ENCODE measurements around the gene HECTD1.
A peak's percentile ranks its signal among the peaks of the same experiment; 100 is the strongest.

HECTD1 gene

GRCh38 chr14:31230573-31230958 is 23.0 kb upstream of the HECTD1 start:
- DNase-seq, result no peak
- no peaks in the 10 kb centered on the region for H3K36me3 ChIP-seq (ENCODE audit: control insufficient read depth in 1 of 2, insufficient read depth in 2 of 2, low read depth in 1 of 2, low read length in 2 of 2)
- no peak overlapping the region for H2BK12ac ChIP-seq (ENCODE audit: low read length in 2 of 2)
- no peak overlapping the region for H2BK5ac ChIP-seq (ENCODE audit: low read depth, low read length, poor library complexity, severe bottlenecking)
- H3K27me3 ChIP-seq (ENCODE audit: control insufficient read depth in 1 of 2, insufficient read depth in 1 of 2, low read length in 2 of 2), result no peaks in the 10 kb centered on the region
- no peak overlapping the region for H2AK5ac ChIP-seq (ENCODE audit: low read length, severe bottlenecking)
- H3K18ac ChIP-seq (ENCODE audit: low read depth in 1 of 2, low read length in 2 of 2), result no peak overlapping the region
- H2BK15ac ChIP-seq (ENCODE audit: low read depth, poor library complexity, severe bottlenecking), result no peak overlapping the region
- H3K79me1 ChIP-seq (replicated peaks; ENCODE audit: low read length, poor library complexity, severe bottlenecking), result no peaks in the 10 kb centered on the region
- H2BK120ac ChIP-seq (ENCODE audit: low read depth, low read length), result no peak overlapping the region
- no peak overlapping the region for H4K91ac ChIP-seq (ENCODE audit: low read length)
- H3K23ac ChIP-seq (ENCODE audit: low read length in 2 of 2), result no peak overlapping the region
- H3K4me3 ChIP-seq (ENCODE audit: insufficient read depth in 1 of 2, low read depth in 1 of 2, low read length in 2 of 2), result no peak overlapping the region
- no peak overlapping the region for H3K14ac ChIP-seq (ENCODE audit: low read length in 2 of 2)
- H3K4me1 ChIP-seq (ENCODE audit: control insufficient read depth, insufficient read depth, low read depth, low read length), result no peaks in the 10 kb centered on the region
- H4K8ac ChIP-seq (ENCODE audit: low read length), result no peak overlapping the region
- H3K9ac ChIP-seq (ENCODE audit: low read length), result peak overlapping the region; percentile 74
- no peak overlapping the region for H3K4ac ChIP-seq (ENCODE audit: low read depth in 1 of 2, low read length in 2 of 2)
- H3K9me3 ChIP-seq (ENCODE audit: control insufficient read depth, low read length), result no peaks in the 10 kb centered on the region
- WGBS, result no CpG with 5 or more reads among the region's 1 CpG
- H3K4me2 ChIP-seq (ENCODE audit: low read length, poor library complexity, severe bottlenecking), result no peak overlapping the region
- H2AFZ ChIP-seq (ENCODE audit: low read depth, low read length), result no peak overlapping the region
- no peak overlapping the region for H3K27ac ChIP-seq (ENCODE audit: low read length, poor library complexity, severe bottlenecking)

GRCh38 chr14:31229638-31230572 is 22.3 kb upstream of the HECTD1 start:
- Histone ChIP-seq H3K79me1 (replicated peaks; ENCODE audit: low read length, poor library complexity, severe bottlenecking) (no peaks in the 10 kb centered on the region), H3K9me3 (ENCODE audit: control insufficient read depth, low read length) (no peaks in the 10 kb centered on the region), H3K18ac (ENCODE audit: low read depth in 1 of 2, low read length in 2 of 2) (no peak overlapping the region), H3K14ac (ENCODE audit: low read length in 2 of 2) (no peak overlapping the region), H3K4me2 (ENCODE audit: low read length, poor library complexity, severe bottlenecking) (peak overlapping the region; percentile 4), H4K8ac (ENCODE audit: low read length) (no peak overlapping the region), H2AK5ac (ENCODE audit: low read length, severe bottlenecking) (no peak overlapping the region), H3K4ac (ENCODE audit: low read depth in 1 of 2, low read length in 2 of 2) (no peak overlapping the region), H2BK5ac (ENCODE audit: low read depth, low read length, poor library complexity, severe bottlenecking) (no peak overlapping the region), H3K27me3 (ENCODE audit: control insufficient read depth in 1 of 2, insufficient read depth in 1 of 2, low read length in 2 of 2) (no peaks in the 10 kb centered on the region), H3K23ac (ENCODE audit: low read length in 2 of 2) (no peak overlapping the region), H3K36me3 (ENCODE audit: control insufficient read depth in 1 of 2, insufficient read depth in 2 of 2, low read depth in 1 of 2, low read length in 2 of 2) (no peaks in the 10 kb centered on the region), H3K27ac (ENCODE audit: low read length, poor library complexity, severe bottlenecking) (no peak overlapping the region), H4K91ac (ENCODE audit: low read length) (no peak overlapping the region), H2BK12ac (ENCODE audit: low read length in 2 of 2) (no peak overlapping the region), H2BK120ac (ENCODE audit: low read depth, low read length) (no peak overlapping the region), H3K9ac (ENCODE audit: low read length) (peak overlapping the region; percentile 74), H2BK15ac (ENCODE audit: low read depth, poor library complexity, severe bottlenecking) (no peak overlapping the region), H3K4me1 (ENCODE audit: control insufficient read depth, insufficient read depth, low read depth, low read length) (no peaks in the 10 kb centered on the region), H3K4me3 (ENCODE audit: insufficient read depth in 1 of 2, low read depth in 1 of 2, low read length in 2 of 2) (peak overlapping the region in 1 of 2 experiments; percentile 57), H2AFZ (ENCODE audit: low read depth, low read length) (no peak overlapping the region)
- peak; percentile 95 for DNase-seq
- 53% methylated on average over 14 of the region's 17 CpGs for WGBS

- H3K4me2 ChIP-seq (ENCODE audit: low read length, poor library complexity, severe bottlenecking), result no peak overlapping the region
- no peak overlapping the region for H3K27ac ChIP-seq (ENCODE audit: low read length, poor library complexity, severe bottlenecking)
- H4K8ac ChIP-seq (ENCODE audit: low read length), result no peak overlapping the region
- H3K14ac ChIP-seq (ENCODE audit: low read length in 2 of 2), result no peak overlapping the region
- no peaks in the 10 kb centered on the region for H3K27me3 ChIP-seq (ENCODE audit: control insufficient read depth in 1 of 2, insufficient read depth in 1 of 2, low read length in 2 of 2)
- no peaks in the 10 kb centered on the region for H3K79me1 ChIP-seq (replicated peaks; ENCODE audit: low read length, poor library complexity, severe bottlenecking)
- no peak overlapping the region for H3K18ac ChIP-seq (ENCODE audit: low read depth in 1 of 2, low read length in 2 of 2)
- no peaks in the 10 kb centered on the region for H3K9me3 ChIP-seq (ENCODE audit: control insufficient read depth, low read length)
- no peak overlapping the region for H2BK15ac ChIP-seq (ENCODE audit: low read depth, poor library complexity, severe bottlenecking)
- no peak overlapping the region for H3K4ac ChIP-seq (ENCODE audit: low read depth in 1 of 2, low read length in 2 of 2)
- H2AFZ ChIP-seq (ENCODE audit: low read depth, low read length), result no peak overlapping the region
- no peaks in the 10 kb centered on the region for H3K4me1 ChIP-seq (ENCODE audit: control insufficient read depth, insufficient read depth, low read depth, low read length)
- no peaks in the 10 kb centered on the region for H3K36me3 ChIP-seq (ENCODE audit: control insufficient read depth in 1 of 2, insufficient read depth in 2 of 2, low read depth in 1 of 2, low read length in 2 of 2)
- H4K91ac ChIP-seq (ENCODE audit: low read length), result no peak overlapping the region
- H2BK5ac ChIP-seq (ENCODE audit: low read depth, low read length, poor library complexity, severe bottlenecking), result no peak overlapping the region
- peak; percentile 2 for DNase-seq
- no peak overlapping the region for H2BK12ac ChIP-seq (ENCODE audit: low read length in 2 of 2)
- H2AK5ac ChIP-seq (ENCODE audit: low read length, severe bottlenecking), result no peak overlapping the region
- H3K9ac ChIP-seq (ENCODE audit: low read length), result peak overlapping the region; percentile 74
- no peak overlapping the region for H2BK120ac ChIP-seq (ENCODE audit: low read depth, low read length)
- H3K23ac ChIP-seq (ENCODE audit: low read length in 2 of 2), result no peak overlapping the region
- no peak overlapping the region for H3K4me3 ChIP-seq (ENCODE audit: insufficient read depth in 1 of 2, low read depth in 1 of 2, low read length in 2 of 2)
These were observed 21.4 kb upstream of the HECTD1 start for GRCh38 chr14:31229009-31229408.

- Histone ChIP-seq H2BK120ac (ENCODE audit: low read depth, low read length) (no peak overlapping the region), H3K4me1 (ENCODE audit: control insufficient read depth, insufficient read depth, low read depth, low read length) (no peaks in the 10 kb centered on the region), H2BK12ac (ENCODE audit: low read length in 2 of 2) (no peak overlapping the region), H3K36me3 (ENCODE audit: control insufficient read depth in 1 of 2, insufficient read depth in 2 of 2, low read depth in 1 of 2, low read length in 2 of 2) (no peaks in the 10 kb centered on the region), H3K18ac (ENCODE audit: low read depth in 1 of 2, low read length in 2 of 2) (no peak overlapping the region), H3K79me1 (replicated peaks; ENCODE audit: low read length, poor library complexity, severe bottlenecking) (no peaks in the 10 kb centered on the region), H3K9me3 (ENCODE audit: control insufficient read depth, low read length) (no peaks in the 10 kb centered on the region), H3K4me2 (ENCODE audit: low read length, poor library complexity, severe bottlenecking) (no peak overlapping the region), H3K9ac (ENCODE audit: low read length) (peak overlapping the region; percentile 74), H3K27ac (ENCODE audit: low read length, poor library complexity, severe bottlenecking) (no peak overlapping the region), H3K27me3 (ENCODE audit: control insufficient read depth in 1 of 2, insufficient read depth in 1 of 2, low read length in 2 of 2) (no peaks in the 10 kb centered on the region), H2BK5ac (ENCODE audit: low read depth, low read length, poor library complexity, severe bottlenecking) (no peak overlapping the region), H3K4me3 (ENCODE audit: insufficient read depth in 1 of 2, low read depth in 1 of 2, low read length in 2 of 2) (no peak overlapping the region), H4K8ac (ENCODE audit: low read length) (no peak overlapping the region), H3K4ac (ENCODE audit: low read depth in 1 of 2, low read length in 2 of 2) (no peak overlapping the region), H3K14ac (ENCODE audit: low read length in 2 of 2) (no peak overlapping the region), H2AK5ac (ENCODE audit: low read length, severe bottlenecking) (no peak overlapping the region), H3K23ac (ENCODE audit: low read length in 2 of 2) (no peak overlapping the region), H2AFZ (ENCODE audit: low read depth, low read length) (no peak overlapping the region), H4K91ac (ENCODE audit: low read length) (no peak overlapping the region), H2BK15ac (ENCODE audit: low read depth, poor library complexity, severe bottlenecking) (no peak overlapping the region)
- no peak for DNase-seq
These were observed 20.9 kb upstream of the HECTD1 start for GRCh38 chr14:31228533-31228932.

Measured in mesenchymal stem cell (in vitro differentiated cells and primary cell).